Measurements from ENCODE around the gene SMURF2.

SMURF2 gene

DNA sequence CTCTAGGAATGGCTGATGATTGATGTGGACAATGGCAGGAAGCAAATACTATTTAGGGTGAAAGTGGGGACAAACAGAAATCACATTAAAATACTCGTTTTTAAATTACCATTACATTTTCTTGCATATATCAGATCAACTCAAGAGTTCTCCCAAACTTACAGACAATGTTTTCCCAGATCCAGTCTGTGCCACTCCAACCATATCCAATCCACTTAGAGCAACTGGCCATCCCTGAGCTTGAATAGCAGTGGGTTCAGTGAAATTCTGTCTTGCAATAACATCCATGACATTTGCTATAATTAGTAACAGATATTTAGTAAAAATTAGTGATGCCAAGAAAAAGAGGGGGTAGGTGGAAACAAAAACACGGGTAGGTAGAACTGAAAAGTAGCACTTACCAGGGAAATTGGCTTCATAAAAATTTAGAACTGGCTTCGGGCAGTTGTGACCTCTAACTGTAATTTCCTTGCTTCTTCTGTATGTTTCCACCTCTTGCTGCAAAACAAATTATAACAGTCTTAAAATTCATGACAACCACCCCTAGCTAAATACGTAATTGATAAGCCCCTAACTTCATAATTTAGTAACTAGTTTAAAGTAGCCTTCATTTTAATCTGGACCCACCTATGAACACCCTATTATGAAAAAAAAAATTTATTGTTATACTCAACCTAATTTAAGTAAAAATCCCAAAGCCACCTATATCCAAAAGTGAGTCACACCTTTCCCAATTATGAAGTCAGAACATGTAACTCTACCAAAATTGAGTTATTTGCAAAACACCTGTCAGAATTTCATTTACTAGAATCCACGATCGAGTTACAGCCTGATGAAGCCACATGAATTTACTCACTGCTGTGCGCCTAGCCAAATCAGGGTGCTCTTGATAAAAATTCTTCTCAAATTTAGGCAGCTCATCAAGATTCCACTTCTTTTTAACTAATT lies 158.0 kb downstream of the SMURF2 start:
- H3K27me3 ChIP-seq: no peaks in the 10 kb centered on the region
- intact Hi-C loops (cut with DNase I; ENCODE audit: low total_unique reads): no loop called here
- H3K4me3 ChIP-seq: peak overlapping the region; percentile 88 to 97
- H3K4me1 ChIP-seq: peaks cover 8 to 69% (median 53%) of the 10 kb centered on the region in 4 donors
- H3K27ac ChIP-seq: peak overlapping the region; percentile 99 to 100
- DNase-seq: no peak
- TF ChIP-seq, protein P1, sequence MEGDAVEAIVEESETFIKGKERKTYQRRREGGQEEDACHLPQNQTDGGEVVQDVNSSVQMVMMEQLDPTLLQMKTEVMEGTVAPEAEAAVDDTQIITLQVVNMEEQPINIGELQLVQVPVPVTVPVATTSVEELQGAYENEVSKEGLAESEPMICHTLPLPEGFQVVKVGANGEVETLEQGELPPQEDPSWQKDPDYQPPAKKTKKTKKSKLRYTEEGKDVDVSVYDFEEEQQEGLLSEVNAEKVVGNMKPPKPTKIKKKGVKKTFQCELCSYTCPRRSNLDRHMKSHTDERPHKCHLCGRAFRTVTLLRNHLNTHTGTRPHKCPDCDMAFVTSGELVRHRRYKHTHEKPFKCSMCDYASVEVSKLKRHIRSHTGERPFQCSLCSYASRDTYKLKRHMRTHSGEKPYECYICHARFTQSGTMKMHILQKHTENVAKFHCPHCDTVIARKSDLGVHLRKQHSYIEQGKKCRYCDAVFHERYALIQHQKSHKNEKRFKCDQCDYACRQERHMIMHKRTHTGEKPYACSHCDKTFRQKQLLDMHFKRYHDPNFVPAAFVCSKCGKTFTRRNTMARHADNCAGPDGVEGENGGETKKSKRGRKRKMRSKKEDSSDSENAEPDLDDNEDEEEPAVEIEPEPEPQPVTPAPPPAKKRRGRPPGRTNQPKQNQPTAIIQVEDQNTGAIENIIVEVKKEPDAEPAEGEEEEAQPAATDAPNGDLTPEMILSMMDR (IDR thresholded peaks at IDR 0.05): no peak
- H3K36me3 ChIP-seq: peaks cover 52 to 67% (median 58%) of the 10 kb centered on the region in 3 donors
- H3K9me3 ChIP-seq: no peaks in the 10 kb centered on the region

GRCh38 chr17:64503341-64503740 lies 158.8 kb downstream of the SMURF2 start:
- Histone ChIP-seq H3K27ac (peak overlapping the region; percentile 99 to 100), H3K27me3 (no peaks in the 10 kb centered on the region), H3K9me3 (no peaks in the 10 kb centered on the region), H3K36me3 (peaks cover 58 to 72% (median 58%) of the 10 kb centered on the region in 3 donors), H3K4me3 (peak overlapping the region in 1 of 2 donors; percentile 88), H3K4me1 (peaks cover 8 to 69% (median 46%) of the 10 kb centered on the region in 4 donors)
- TF ChIP-seq, protein P1 (IDR thresholded peaks at IDR 0.05): no peak
- intact Hi-C loops (cut with DNase I; ENCODE audit: low total_unique reads): no loop called here
- no peak for DNase-seq

GRCh38 chr17:64502809-64503208 lies 159.3 kb downstream of the SMURF2 start:
- peak overlapping the region in 1 of 2 donors; percentile 88 for H3K4me3 ChIP-seq

DNA sequence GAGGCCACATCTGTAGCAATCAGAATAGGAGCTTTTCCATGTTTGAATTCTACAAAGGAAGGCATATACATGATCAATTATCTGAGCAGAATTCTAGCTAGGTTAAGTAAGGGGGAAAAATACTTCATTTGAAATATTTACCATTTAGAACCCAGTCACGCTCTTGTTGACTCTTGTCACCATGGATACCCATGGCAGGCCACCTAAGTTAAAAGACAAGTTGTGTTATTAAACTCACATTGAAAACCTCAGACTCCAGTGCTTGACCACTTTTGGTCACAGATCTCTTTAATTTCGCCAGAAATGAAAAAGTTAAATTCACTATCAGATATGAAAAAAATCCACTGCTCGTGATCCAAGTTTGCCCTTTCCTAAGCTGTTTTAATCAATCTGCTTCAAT lies 160.1 kb downstream of the SMURF2 start:
- no peak for DNase-seq
- H3K4me1 ChIP-seq: peaks cover 8 to 74% (median 48%) of the 10 kb centered on the region in 4 donors
- H3K27ac ChIP-seq: peak overlapping the region; percentile 99 to 100
- H3K27me3 ChIP-seq: no peaks in the 10 kb centered on the region
- no peaks in the 10 kb centered on the region for H3K9me3 ChIP-seq
- peaks cover 62 to 82% (median 63%) of the 10 kb centered on the region in 3 donors for H3K36me3 ChIP-seq
- TF ChIP-seq, protein P1 (IDR thresholded peaks at IDR 0.05): no peak
- H3K4me3 ChIP-seq: no peak overlapping the region
- intact Hi-C loops (cut with DNase I; ENCODE audit: low total_unique reads): no loop called here

More at GRCh38 chr17:64502809-64503208, 159.3 kb downstream of the SMURF2 start:
- peaks cover 59 to 77% (median 61%) of the 10 kb centered on the region in 3 donors for H3K36me3 ChIP-seq
- DNase-seq: no peak
- intact Hi-C loops (cut with DNase I; ENCODE audit: low total_unique reads): no loop called here
- no peaks in the 10 kb centered on the region for H3K9me3 ChIP-seq
- TF ChIP-seq, protein P1 (IDR thresholded peaks at IDR 0.05): no peak
- H3K27me3 ChIP-seq: no peaks in the 10 kb centered on the region
- peaks cover 8 to 69% (median 41%) of the 10 kb centered on the region in 4 donors for H3K4me1 ChIP-seq
- H3K27ac ChIP-seq: peak overlapping the region; percentile 99 to 100

DNA sequence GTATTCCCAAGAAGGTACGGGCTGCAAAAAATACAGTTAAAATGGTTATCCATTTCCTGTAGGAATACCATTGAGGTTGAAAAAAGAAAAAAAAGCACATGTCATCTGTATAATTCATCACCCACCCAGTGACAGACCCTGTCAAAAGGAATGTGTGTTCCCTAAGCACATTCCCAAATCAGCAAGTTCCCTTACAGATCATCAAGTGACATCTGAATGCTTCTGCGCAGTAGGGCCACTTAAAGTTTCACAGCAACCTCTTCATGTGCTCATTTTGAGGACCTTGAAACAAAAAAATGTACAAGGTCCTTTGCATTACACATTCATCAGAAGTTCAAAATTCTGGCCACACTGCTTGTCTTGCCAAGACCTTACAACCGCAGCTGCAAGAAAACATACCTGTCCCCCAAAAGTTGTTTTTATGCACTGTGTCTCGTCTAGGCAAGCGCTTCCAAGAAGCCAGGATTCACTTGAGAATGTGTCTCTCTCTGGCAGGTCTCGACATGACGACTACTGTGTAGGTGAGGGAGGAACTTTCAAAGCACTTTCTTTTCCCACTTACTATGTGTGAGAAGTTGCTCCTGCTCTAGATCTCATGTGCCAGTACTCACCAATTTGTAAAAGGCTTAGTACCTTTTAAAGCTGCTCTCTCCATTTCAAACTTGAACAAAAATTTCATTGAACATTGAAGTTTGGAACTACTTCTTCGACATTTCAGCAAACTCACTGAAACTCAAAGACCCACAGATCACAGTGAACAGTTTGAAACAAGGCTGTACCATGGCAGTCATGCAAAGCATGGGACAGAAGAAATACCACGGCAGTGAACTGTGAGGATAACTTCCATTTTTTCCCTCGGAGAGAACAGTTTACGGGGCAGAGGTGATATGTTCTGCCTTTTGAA lies 161.0 kb downstream of the SMURF2 start:
- Histone ChIP-seq H3K36me3 (peaks cover 62 to 82% (median 63%) of the 10 kb centered on the region in 3 donors), H3K9me3 (no peaks in the 10 kb centered on the region), H3K27me3 (no peaks in the 10 kb centered on the region), H3K4me3 (no peak overlapping the region), H3K4me1 (peaks cover 10 to 75% (median 50%) of the 10 kb centered on the region in 4 donors), H3K27ac (peak overlapping the region; percentile 26 to 100)
- TF ChIP-seq, protein P1 (IDR thresholded peaks at IDR 0.05): no peak
- intact Hi-C loops (cut with DNase I; ENCODE audit: low total_unique reads): no loop called here
- no peak for DNase-seq

Data from tibial artery (tissue), 4 donors.